ENCODE data around the gene ECT2.
"Not testable (repeated sequence)": the region's sequence is repeated elsewhere in the genome, so short reads cannot be mapped to it uniquely, and the experiment has no call there.

The ECT2 gene

GRCh38 chr3:172814738-172815137, 64.2 kb downstream of the ECT2 start:
- no peak for DNase-seq (ENCODE audit: low read depth)

GRCh38 chr3:172815857-172816256, 65.3 kb downstream of the ECT2 start:
- DNase-seq (ENCODE audit: low read depth): no peak

- DNase-seq (ENCODE audit: low read depth): no peak
These were observed 65.8 kb downstream of the ECT2 start for GRCh38 chr3:172816281-172816680.

GRCh38 chr3:172816968-172817367, 66.4 kb downstream of the ECT2 start:
- no peak for DNase-seq (ENCODE audit: low read depth)

- no peak for DNase-seq (ENCODE audit: low read depth)
These were observed 70.0 kb downstream of the ECT2 start for GRCh38 chr3:172820492-172820891.

GRCh38 chr3:172824229-172824628, 73.7 kb downstream of the ECT2 start:
- DNase-seq (ENCODE audit: low read depth): no peak

GRCh38 chr3:172827231-172827630, 76.7 kb downstream of the ECT2 start:
- DNase-seq (ENCODE audit: low read depth): not testable (repeated sequence)

- DNase-seq (ENCODE audit: low read depth): no peak
These were observed 82.5 kb downstream of the ECT2 start for GRCh38 chr3:172832983-172833382.

- no peak for DNase-seq (ENCODE audit: low read depth)
These were observed 86.0 kb downstream of the ECT2 start for GRCh38 chr3:172836390-172836997.

- no peak for DNase-seq (ENCODE audit: low read depth)
These were observed 89.2 kb downstream of the ECT2 start for GRCh38 chr3:172839679-172840078.

GRCh38 chr3:172840463-172840862, 89.9 kb downstream of the ECT2 start:
- DNase-seq (ENCODE audit: low read depth): no peak

GRCh38 chr3:172840913-172841312, 90.4 kb downstream of the ECT2 start:
- DNase-seq (ENCODE audit: low read depth): no peak

- DNase-seq (ENCODE audit: low read depth): no peak
These were observed 93.9 kb downstream of the ECT2 start for GRCh38 chr3:172844428-172844827.

- DNase-seq (ENCODE audit: low read depth): no peak
These were observed 95.6 kb downstream of the ECT2 start for GRCh38 chr3:172846103-172846561.

- no peak for DNase-seq (ENCODE audit: low read depth)
These were observed 96.2 kb downstream of the ECT2 start for GRCh38 chr3:172846706-172847105.

GRCh38 chr3:172847292-172847691, 96.8 kb downstream of the ECT2 start:
- DNase-seq (ENCODE audit: low read depth): no peak

GRCh38 chr3:172848910-172849309, 98.4 kb downstream of the ECT2 start:
- no peak for DNase-seq (ENCODE audit: low read depth)

GRCh38 chr3:172853005-172853404, 102.5 kb downstream of the ECT2 start:
- no peak for DNase-seq (ENCODE audit: low read depth)

GRCh38 chr3:172853921-172854666, 103.6 kb downstream of the ECT2 start:
- no peak for DNase-seq (ENCODE audit: low read depth)

GRCh38 chr3:172855037-172855436, 104.5 kb downstream of the ECT2 start:
- no peak for DNase-seq (ENCODE audit: low read depth)

GRCh38 chr3:172856795-172857742, 106.5 kb downstream of the ECT2 start:
- DNase-seq (ENCODE audit: low read depth): no peak

GRCh38 chr3:172859041-172859440, 108.5 kb downstream of the ECT2 start:
- no peak for DNase-seq (ENCODE audit: low read depth)

All from activated T-cell treated with anti-CD3 and anti-CD28 coated beads for 1 hour (primary cell).